Activated CD4-positive, alpha-beta T cell treated with anti-CD3 and anti-CD28 coated beads for 36 hours (primary cell): ENCODE measurements around the gene GLYR1. TPM values are rescaled to one million over a fixed set of nuclear protein-coding genes. Genes with fewer than 3 reads are reported as not detected.

ENCODE experiments used
- ATAC-seq: fragments of 200-7000 bp; cut with Tn5 transposase; one replicate; pipeline ENCODE4 v1.10.0; 2021; ENCODE audit warnings: mild to moderate bottlenecking, moderate library complexity
- CTCF ChIA-PET: fragments of 350-600 bp; sonication (Branson Sonifier 250); formaldehyde crosslinking; loops from one replicate; lab custom pipeline; 2021; ENCODE audit warnings: antibody characterized with exemption; lab: Charles Lee
- POLR2A ChIA-PET: fragments of 350-600 bp; sonication (Branson Sonifier 250); formaldehyde crosslinking; loops from one replicate; lab custom pipeline; 2021; ENCODE audit warnings: antibody characterized with exemption, inconsistent platforms; lab: Charles Lee
- DNase-seq: peaks from one replicate; pipeline ENCODE4 v3.0.0-alpha.2; 2020
- H3K27ac Mint-ChIP-seq: one replicate; pipeline ENCODE4 v1.8.0; 2021; ENCODE audit warnings: mixed read lengths
- H3K27me3 Mint-ChIP-seq: one replicate; pipeline ENCODE4 v1.8.0; 2021; ENCODE audit warnings: mixed read lengths
- H3K36me3 Mint-ChIP-seq: one replicate; pipeline ENCODE4 v1.8.0; 2021; ENCODE audit warnings: low read depth, mixed read lengths
- H3K4me1 Mint-ChIP-seq: one replicate; pipeline ENCODE4 v1.8.0; 2021; ENCODE audit warnings: mixed read lengths
- H3K4me3 Mint-ChIP-seq: one replicate; pipeline ENCODE4 v1.8.0; 2021; ENCODE audit warnings: mild to moderate bottlenecking, moderate library complexity, mixed read lengths
- H3K9me3 Mint-ChIP-seq: one replicate; pipeline ENCODE4 v1.8.0; 2021; ENCODE audit warnings: low read depth, mixed read lengths
- intact Hi-C, 2 experiments: fragments of 100-400 bp; cut with DNase I in 1 of 2; cut with micrococcal nuclease in 1 of 2; formaldehyde crosslinking; loops; one replicate each; pipeline versions ENCODE4 v1.14.2 to v1.15.1; 2022 to 2024; cut with DNase I, micrococcal nuclease
- total RNA-seq, 2 experiments: library from RNA; stranded (reverse); gene quantifications; one replicate each; pipeline ENCODE4 v1.2.3, GENCODE V29; 2021

GLYR1 gene
- total RNA-seq, 2 experiments from 2014 or later, result 76.9 to 78.4 TPM

DNA sequence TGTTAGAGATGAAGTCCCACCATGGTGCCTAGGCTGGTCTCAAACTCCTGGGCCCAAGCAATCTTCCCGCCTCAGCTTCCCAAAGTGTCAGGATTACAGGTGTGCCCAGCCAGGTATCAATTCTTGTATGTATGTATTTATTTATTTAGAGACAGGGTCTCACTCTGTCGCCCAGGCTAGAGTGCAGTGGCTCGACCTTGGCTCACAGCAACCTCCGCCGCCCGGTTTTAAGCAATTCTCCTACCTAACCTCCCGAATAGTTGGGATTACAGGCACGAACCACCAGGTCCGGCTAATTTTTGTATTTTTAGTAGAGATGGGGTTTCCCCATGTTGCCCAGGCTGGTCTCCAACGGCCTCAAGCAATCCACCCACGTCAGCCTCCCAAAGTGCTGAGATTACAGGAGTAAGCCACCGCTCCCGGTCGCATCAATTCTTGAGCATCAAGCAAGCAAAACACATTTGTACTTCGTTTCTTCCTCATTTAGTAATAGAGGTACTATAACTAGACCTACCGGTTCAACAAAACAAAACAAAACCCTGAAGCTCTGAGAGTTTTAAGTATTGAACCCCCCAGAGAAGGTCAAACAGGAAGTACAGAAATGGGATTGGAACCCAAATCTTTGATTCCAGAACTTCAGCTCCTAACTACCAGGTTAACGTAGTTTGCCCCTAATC is 79.1 kb downstream of the GLYR1 start:
- DNase-seq (peak; percentile 57), ATAC-seq (no peak)
- intact Hi-C loops, result loop anchor here (1.0 to 5.0 kb wide), 12 partner anchors 34 to 886 kb away; partner anchors contain the start of genes ANKS3 (in 2 of the 2), DNAAF8 (in 2 of the 2), ROGDI (in 2 of the 2) and SEC14L5 (in 2 of the 2)

DNA sequence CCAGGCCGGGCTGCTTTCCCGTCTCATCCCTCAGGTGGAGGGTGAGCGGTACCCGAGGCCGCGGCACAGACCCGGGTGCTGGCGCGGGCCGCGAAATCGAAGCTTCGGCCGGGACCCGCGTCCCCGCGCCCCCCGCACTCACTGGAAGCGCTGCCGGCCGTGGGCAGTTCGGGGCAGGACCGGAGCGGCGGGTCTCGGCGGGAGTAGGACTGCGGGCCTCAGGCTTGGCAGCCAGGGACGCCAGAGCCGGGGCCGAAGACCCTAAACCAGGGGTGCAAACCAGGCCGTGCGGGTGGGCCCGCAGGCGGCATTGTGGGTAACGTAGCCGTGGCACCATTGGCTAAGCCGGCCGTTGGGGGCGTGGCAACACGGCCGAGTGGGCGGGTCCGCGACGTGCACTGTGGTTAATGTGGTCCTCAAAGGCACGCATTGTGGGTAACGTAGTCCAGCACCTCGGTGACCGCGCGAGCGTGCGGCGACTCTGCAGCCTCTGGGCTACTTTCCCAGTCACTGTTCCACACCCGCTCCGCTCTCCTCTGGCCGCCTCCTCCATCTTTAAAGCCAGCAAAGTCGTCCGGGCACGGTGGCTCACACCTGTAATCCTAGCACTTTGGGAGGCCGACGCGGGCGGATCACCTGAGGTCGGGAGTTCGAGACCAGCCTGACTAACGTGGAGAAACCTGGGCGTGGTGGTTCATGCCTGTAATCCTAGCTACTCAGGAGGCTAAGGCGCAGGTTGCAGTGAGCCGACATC is 80.0 kb downstream of the GLYR1 start, which contains the start of gene ZNF500:
Gene ZNF500, minus strand, starts transcription at position 288 of the 754 bp plus-strand sequence. CDS start 1,184 bp downstream, outside the sequence.
- intact Hi-C loops, result loop anchor here (1.0 to 5.0 kb wide), 9 partner anchors 33 to 885 kb away; partner anchors contain the start of genes ANKS3 (in 2 of the 2), DNAAF8 (in 2 of the 2), ROGDI (in 2 of the 2) and SEC14L5 (in 2 of the 2)
- H3K27ac Mint-ChIP-seq, result peak within 1 kb of the TSS; percentile 91
- H3K9me3 Mint-ChIP-seq, result no peaks in the 10 kb centered on the region
- POLR2A ChIA-PET, result no interaction called here
- peaks cover 25% of the 10 kb centered on the region for H3K4me1 Mint-ChIP-seq
- no peaks in the 10 kb centered on the region for H3K27me3 Mint-ChIP-seq
- ATAC-seq (peak; percentile 78), DNase-seq (peak; percentile 97)
- CTCF ChIA-PET, result interaction anchor here (1.1 to 1.3 kb wide), 2 partner anchors 32 to 189 kb away, joined by 3 read pairs; partner anchors contain the start of gene DNAAF8
- H3K4me3 Mint-ChIP-seq, result peak within 1 kb of the TSS; percentile 89
- peaks cover 16% of the 10 kb centered on the region for H3K36me3 Mint-ChIP-seq

More for the DNA sequence above, 79.1 kb downstream of the GLYR1 start:
- Mint-ChIP-seq H3K36me3 (peaks cover 11% of the 10 kb centered on the region), H3K9me3 (no peaks in the 10 kb centered on the region), H3K4me1 (peaks cover 23% of the 10 kb centered on the region), H3K27me3 (no peaks in the 10 kb centered on the region), H3K4me3 (peak overlapping the region; percentile 89), H3K27ac (peak overlapping the region; percentile 88)
- ChIA-PET CTCF (interaction anchor here (0.6 to 1.8 kb wide), 8 partner anchors 9 to 351 kb away, joined by 3 to 5 read pairs (median 4); partner anchors contain the start of genes ANKS3, DNAAF8 and MGRN1), POLR2A (interaction anchor here (0.7 to 1.0 kb wide), 2 partner anchors 34 to 68 kb away, joined by 3 to 4 read pairs; partner anchors contain the start of genes ANKS3 and DNAAF8)

DNA sequence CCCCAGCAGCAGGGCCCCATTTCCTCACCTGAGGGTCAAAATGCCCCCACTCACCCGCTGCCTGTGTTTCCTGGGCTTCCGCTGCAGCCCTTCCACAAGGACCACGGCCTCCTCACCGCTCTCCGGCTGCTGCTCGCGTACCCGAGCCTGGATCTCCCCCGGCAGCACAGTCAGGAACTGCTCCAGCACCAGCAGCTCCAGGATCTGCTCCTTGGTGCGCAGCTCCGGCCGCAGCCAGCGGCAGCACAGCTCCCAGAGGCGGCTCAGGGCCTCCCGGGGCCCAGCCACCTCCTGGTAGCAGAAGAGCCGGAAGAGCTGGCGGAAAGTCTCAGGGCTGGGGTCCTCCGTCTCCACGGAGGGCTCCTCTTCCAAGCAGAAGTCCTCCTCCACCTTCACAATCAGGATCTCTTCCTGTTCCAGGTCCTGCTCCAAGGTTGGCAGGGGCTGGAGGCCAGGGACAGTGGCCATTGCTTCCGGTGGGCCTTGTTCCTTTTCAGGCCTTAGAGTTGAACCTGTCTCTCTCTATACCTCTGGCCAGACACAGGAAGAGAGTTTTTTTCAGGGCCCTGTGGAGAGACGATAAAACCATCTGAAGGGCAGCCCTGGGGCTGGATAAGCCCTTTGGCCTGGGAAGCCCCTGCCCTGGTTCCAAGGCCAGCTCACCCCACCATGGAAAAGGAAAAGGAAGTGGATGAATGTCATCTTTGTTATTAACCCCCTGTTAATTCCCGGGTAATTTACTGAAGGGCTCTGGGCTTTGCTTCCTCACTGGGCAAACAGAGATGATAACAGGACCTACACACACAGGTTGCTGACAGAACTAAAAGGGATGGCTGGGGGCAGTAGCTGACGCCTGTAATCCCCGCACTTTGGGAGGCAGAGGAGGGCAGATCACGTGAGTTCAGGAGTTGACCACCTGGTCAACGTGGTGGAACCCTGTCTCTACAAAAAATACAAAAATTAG is 81.3 kb downstream of the GLYR1 start:
- Mint-ChIP-seq H3K27ac (peak overlapping the region; percentile 76), H3K4me3 (peak overlapping the region; percentile 89), H3K36me3 (peaks cover 21% of the 10 kb centered on the region), H3K4me1 (peaks cover 26% of the 10 kb centered on the region), H3K9me3 (no peaks in the 10 kb centered on the region), H3K27me3 (no peaks in the 10 kb centered on the region)
- no peak for DNase-seq
- CTCF ChIA-PET, result interaction anchor here (1.1 to 1.3 kb wide), 2 partner anchors 31 to 190 kb away, joined by 3 read pairs; partner anchors contain the start of gene DNAAF8
- no peak for ATAC-seq
- intact Hi-C loops, result loop anchor here (2.0 to 5.0 kb wide), 5 partner anchors 141 to 883 kb away; partner anchors contain the start of genes CREBBP (in 1 of the 2), DNAJA3 (in 1 of the 2), HMOX2 (in 1 of the 2) and MGRN1 (in 1 of the 2)
- POLR2A ChIA-PET, result no interaction called here

DNA sequence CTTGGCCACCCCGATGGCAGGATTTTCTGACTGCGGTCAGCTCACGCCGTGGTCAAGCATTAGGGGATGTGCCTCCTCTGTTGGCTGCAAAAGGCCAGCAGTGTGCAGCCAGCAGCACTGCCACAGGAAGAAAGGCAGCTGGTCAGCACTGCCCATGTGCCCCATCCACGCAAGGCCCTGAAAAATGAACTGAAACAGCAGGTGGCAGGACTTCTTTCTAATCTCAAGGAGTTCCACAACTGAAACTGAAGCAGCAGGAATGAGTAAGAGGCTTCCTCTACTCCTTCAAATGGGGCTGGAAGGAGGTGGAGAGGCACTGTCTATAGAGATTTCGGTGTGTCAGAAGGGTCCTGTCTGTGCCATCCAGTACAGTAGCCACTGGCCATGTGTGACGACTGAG is 83.3 kb downstream of the GLYR1 start:
- intact Hi-C loops, result no loop called here
- Mint-ChIP-seq H3K4me1 (peaks cover 27% of the 10 kb centered on the region), H3K27ac (no peak overlapping the region), H3K9me3 (no peaks in the 10 kb centered on the region), H3K36me3 (peaks cover 29% of the 10 kb centered on the region), H3K27me3 (no peaks in the 10 kb centered on the region), H3K4me3 (no peak overlapping the region)
- ChIA-PET CTCF (no interaction called here), POLR2A (no interaction called here)
- DNase-seq, result no peak
- no peak for ATAC-seq

DNA sequence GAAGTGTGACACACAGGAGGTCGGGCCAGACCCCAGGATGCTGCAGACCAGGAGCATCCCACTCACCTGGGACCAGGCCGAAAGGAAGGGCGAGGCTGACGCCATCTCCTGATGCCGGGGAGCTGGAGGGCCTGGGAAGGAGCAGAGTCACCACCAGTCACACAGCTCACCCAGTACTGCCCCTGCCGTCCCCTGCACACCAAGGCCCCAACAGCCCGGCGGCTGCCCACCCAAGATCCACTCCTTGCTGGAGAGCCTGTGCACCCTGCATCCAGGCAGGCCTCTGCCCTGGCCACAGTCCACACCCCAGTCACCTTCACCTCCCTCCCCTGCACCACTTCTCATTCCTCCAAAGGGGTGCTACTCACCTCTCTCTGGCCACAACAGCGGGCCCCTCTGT is 84.9 kb downstream of the GLYR1 start:
- H3K27me3 Mint-ChIP-seq, result no peaks in the 10 kb centered on the region
- ATAC-seq, result no peak
- intact Hi-C loops, result no loop called here
- peaks cover 37% of the 10 kb centered on the region for H3K36me3 Mint-ChIP-seq
- no peak overlapping the region for H3K27ac Mint-ChIP-seq
- H3K4me3 Mint-ChIP-seq, result no peak overlapping the region
- POLR2A ChIA-PET, result interaction anchor here (0.6 kb wide), 1 partner anchor 130 kb away, joined by 3 read pairs; no protein-coding TSS in a partner anchor
- no peak for DNase-seq
- CTCF ChIA-PET, result interaction anchor here (0.7 to 1.0 kb wide), 2 partner anchors 129 to 146 kb away, joined by 3 read pairs; no protein-coding TSS in a partner anchor
- H3K9me3 Mint-ChIP-seq, result no peaks in the 10 kb centered on the region
- H3K4me1 Mint-ChIP-seq, result peaks cover 17% of the 10 kb centered on the region

DNA sequence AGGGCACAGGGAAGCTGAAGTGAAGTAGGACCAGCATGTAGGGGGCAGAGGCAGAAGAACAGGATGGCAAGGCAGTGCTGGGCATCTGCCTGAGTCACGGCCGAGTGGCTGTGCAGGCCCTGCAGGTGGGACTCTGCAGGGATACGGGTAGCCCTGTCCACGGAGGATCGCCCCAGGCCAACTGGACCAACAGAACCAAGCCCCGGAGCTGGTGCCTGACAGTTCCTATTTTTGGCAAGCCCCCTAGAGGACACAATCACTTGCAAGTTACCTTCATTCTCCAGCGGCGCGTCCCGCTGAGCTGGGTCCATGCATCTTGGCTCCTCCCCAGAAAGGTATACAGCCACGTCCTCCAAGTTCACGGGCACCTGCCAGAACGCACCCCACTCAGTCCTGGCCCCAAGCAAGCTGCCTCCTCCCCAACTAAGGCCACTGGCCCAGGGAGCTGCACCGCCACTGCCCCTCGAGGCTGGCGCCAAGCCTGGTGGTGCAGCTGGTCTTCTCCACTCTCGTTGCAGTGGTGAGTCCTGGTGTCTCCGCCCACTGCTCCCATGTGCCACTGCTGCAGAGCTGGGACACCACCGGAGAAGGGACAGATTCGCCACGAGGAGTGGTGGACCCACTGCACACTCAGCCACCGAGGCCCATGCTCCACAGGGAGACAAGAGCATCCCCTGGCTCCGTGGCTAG is 86.7 kb downstream of the GLYR1 start:
- POLR2A ChIA-PET, result no interaction called here
- DNase-seq (no peak), ATAC-seq (no peak)
- intact Hi-C loops, result no loop called here
- Mint-ChIP-seq H3K27me3 (no peaks in the 10 kb centered on the region), H3K27ac (peak overlapping the region; percentile 25), H3K9me3 (peaks cover 4% of the 10 kb centered on the region), H3K36me3 (peaks cover 48% of the 10 kb centered on the region), H3K4me1 (peaks cover 9% of the 10 kb centered on the region), H3K4me3 (no peak overlapping the region)
- CTCF ChIA-PET, result interaction anchor here (0.6 to 1.0 kb wide), 3 partner anchors 9 to 315 kb away, joined by 3 read pairs; no protein-coding TSS in a partner anchor

DNA sequence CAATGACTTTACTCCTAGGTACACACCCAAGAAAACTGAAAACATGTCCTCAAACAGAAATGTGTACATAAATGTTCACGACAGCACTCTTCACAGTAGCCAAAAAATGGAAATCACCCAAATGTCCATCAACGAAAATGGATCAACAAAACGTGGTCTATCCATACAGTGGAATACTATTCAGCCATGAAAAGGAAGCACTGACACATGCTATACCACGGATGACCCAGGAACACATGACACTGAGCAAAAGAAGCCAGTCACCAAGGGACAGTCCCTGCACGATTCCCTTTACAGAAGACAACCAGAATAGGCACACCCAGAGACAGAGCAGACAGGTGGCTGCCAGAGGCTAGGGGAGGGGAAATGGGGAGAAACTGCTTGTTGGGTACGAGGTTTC is 91.4 kb downstream of the GLYR1 start:
- intact Hi-C loops, result no loop called here
- H3K27me3 Mint-ChIP-seq, result no peaks in the 10 kb centered on the region
- no peak overlapping the region for H3K4me3 Mint-ChIP-seq
- DNase-seq (no peak), ATAC-seq (no peak)
- H3K36me3 Mint-ChIP-seq, result peaks cover 37% of the 10 kb centered on the region
- H3K27ac Mint-ChIP-seq, result no peak overlapping the region
- no peaks in the 10 kb centered on the region for H3K4me1 Mint-ChIP-seq
- H3K9me3 Mint-ChIP-seq, result peaks cover 4% of the 10 kb centered on the region
- ChIA-PET POLR2A (no interaction called here), CTCF (no interaction called here)

DNA sequence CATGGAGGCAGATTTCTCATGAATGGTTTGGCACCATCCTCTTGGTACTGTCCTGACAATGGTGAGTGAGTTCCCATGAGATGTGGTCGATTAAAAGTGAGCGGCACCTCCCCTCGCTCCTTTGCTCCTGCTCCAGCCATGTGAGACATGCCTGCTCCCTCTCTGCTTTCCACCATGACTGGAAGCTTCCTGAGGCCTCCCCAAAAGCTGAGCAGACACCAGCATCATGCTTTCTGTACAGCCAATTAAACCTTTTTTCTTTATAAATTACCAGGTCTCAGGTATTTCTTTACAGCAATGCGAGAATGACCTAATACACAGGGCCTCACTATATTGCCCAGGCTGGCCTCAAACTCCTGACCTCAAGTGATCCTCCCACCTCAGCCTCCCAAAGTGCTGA is 92.2 kb downstream of the GLYR1 start:
- H3K9me3 Mint-ChIP-seq, result peaks cover 4% of the 10 kb centered on the region
- DNase-seq, result no peak
- CTCF ChIA-PET, result no interaction called here
- no peaks in the 10 kb centered on the region for H3K4me1 Mint-ChIP-seq
- H3K27ac Mint-ChIP-seq, result no peak overlapping the region
- POLR2A ChIA-PET, result no interaction called here
- no peak overlapping the region for H3K4me3 Mint-ChIP-seq
- peaks cover 32% of the 10 kb centered on the region for H3K36me3 Mint-ChIP-seq
- intact Hi-C loops, result no loop called here
- H3K27me3 Mint-ChIP-seq, result no peaks in the 10 kb centered on the region
- no peak for ATAC-seq

DNA sequence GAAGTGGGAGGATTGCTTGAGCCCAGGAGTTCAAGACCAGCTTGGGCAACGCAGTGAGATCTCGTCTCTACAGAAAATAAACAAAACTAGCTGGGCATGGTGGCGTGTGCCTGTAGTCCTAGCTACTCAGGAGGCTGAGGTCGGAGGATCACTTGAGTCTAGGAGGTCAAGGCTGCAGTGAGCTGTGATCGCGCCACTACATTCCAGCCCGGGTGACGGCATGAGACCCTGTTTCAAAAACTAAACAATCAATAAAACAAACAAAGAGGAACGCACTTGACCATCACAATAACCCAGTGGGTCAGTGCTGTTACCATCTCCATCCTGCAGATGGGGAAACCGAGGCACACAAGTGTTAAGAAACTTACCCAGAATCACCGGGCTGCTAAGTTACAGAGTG is 93.9 kb downstream of the GLYR1 start:
- no peak for ATAC-seq
- Mint-ChIP-seq H3K4me3 (no peak overlapping the region), H3K4me1 (no peaks in the 10 kb centered on the region), H3K27ac (no peak overlapping the region), H3K27me3 (no peaks in the 10 kb centered on the region), H3K9me3 (peaks cover 4% of the 10 kb centered on the region), H3K36me3 (peaks cover 24% of the 10 kb centered on the region)
- POLR2A ChIA-PET, result no interaction called here
- CTCF ChIA-PET, result no interaction called here
- DNase-seq, result no peak
- intact Hi-C loops, result no loop called here
